OCI-LY7 (cell line): ENCODE measurements around the gene MYO16. TPM values are rescaled to one million over a fixed set of nuclear protein-coding genes. Genes with fewer than 3 reads are reported as not detected.

Experiments used
- BruUV-seq: library from RNA; stranded (reverse); fragments of 400-500 nt; replicated peaks from 2 replicates; lab custom pipeline; 2021; lab: Mats Ljungman, UMichigan
- CTCF ChIA-PET: fragments of 300-600 bp; sonication (Branson Sonifier 250); formaldehyde crosslinking; loops from one replicate; lab custom pipeline; 2022; ENCODE audit warnings: antibody characterized with exemption; ENCODE audit not compliant: unreplicated experiment; lab: Charles Lee
- POLR2A ChIA-PET: fragments of 300-600 bp; sonication (Branson Sonifier 250); formaldehyde crosslinking; loops from one replicate; lab custom pipeline; 2022; ENCODE audit warnings: antibody characterized with exemption; lab: Charles Lee
- DNase-seq: peaks from one replicate; pipeline ENCODE4 v3.0.0-alpha.2; 2015; ENCODE audit warnings: low spot score
- H2AFZ ChIP-seq: fragments of 200-600 bp; sonication (generic), shearing (Covaris generic); 2 replicates; pipeline ENCODE4 v1.6.1; 2014; ENCODE audit warnings: mild to moderate bottlenecking, antibody characterized with exemption, low read length, moderate library complexity
- H3K27ac ChIP-seq: fragments of 200-600 bp; sonication (generic); 2 replicates; pipeline ENCODE4 v1.5.1; 2014; ENCODE audit warnings: mixed run types, low read depth, mild to moderate bottlenecking, moderate library complexity, low read length, inconsistent platforms; ENCODE audit not compliant: poor library complexity, severe bottlenecking
- H3K36me3 ChIP-seq: fragments of 200-600 bp; sonication (generic); 2 replicates; pipeline ENCODE4 v1.6.1; 2014; ENCODE audit warnings: mild to moderate bottlenecking, antibody characterized with exemption, low read length, moderate library complexity, mixed read lengths; ENCODE audit not compliant: insufficient read depth
- H3K4me1 ChIP-seq: fragments of 200-600 bp; sonication (generic); 2 replicates; pipeline ENCODE4 v1.5.1; 2014; ENCODE audit warnings: mild to moderate bottlenecking, low read length; ENCODE audit not compliant: insufficient read depth, poor library complexity, severe bottlenecking
- H3K4me2 ChIP-seq: fragments of 200-600 bp; sonication (generic); 2 replicates; pipeline ENCODE4 v1.6.1; 2014; ENCODE audit warnings: mild to moderate bottlenecking, low read length
- H3K4me3 ChIP-seq: fragments of 200-600 bp; sonication (generic); 2 replicates; pipeline ENCODE4 v1.5.1; 2014; ENCODE audit warnings: mild to moderate bottlenecking, low read depth, low read length; ENCODE audit not compliant: poor library complexity, severe bottlenecking
- H3K79me2 ChIP-seq: fragments of 200-600 bp; sonication (generic); 2 replicates; pipeline ENCODE4 v1.6.1; 2016; ENCODE audit warnings: low read depth, mild to moderate bottlenecking, low read length, moderate library complexity, mixed read lengths; ENCODE audit not compliant: insufficient read depth
- H3K9me2 ChIP-seq: fragments of 200-600 bp; sonication (generic); 2 replicates; pipeline ENCODE4 v1.6.1; 2016; ENCODE audit warnings: mild to moderate bottlenecking, low read length, mixed read lengths; ENCODE audit not compliant: insufficient read depth
- H3K9me3 ChIP-seq: fragments of 200-600 bp; sonication (generic); 2 replicates; pipeline ENCODE4 v1.6.1; 2014; ENCODE audit warnings: mild to moderate bottlenecking, mixed run types, low read length, mixed read lengths
- H4K20me1 ChIP-seq: fragments of 200-600 bp; sonication (generic); 2 replicates; pipeline ENCODE4 v1.6.1; 2014; ENCODE audit warnings: mild to moderate bottlenecking, antibody characterized with exemption, low read length, moderate library complexity, mixed read lengths; ENCODE audit not compliant: insufficient read depth
- CTCF ChIP-seq: fragments of 200-600 bp; sonication (generic); conservative IDR thresholded peaks from 2 replicates; pipeline ENCODE4 v1.5.1; 2014; ENCODE audit warnings: mild to moderate bottlenecking, antibody characterized with exemption, low read length, moderate library complexity, mixed read lengths
- EZH2phosphoT487 ChIP-seq: fragments of 200-600 bp; sonication (generic); IDR thresholded peaks from 2 replicates; pipeline ENCODE4 v1.6.1; 2018; ENCODE audit warnings: low read depth, borderline replicate concordance, mild to moderate bottlenecking, mixed run types, antibody characterized with exemption, low read length, moderate library complexity, mixed read lengths
- intact Hi-C: fragments of 100-400 bp; cut with micrococcal nuclease; formaldehyde crosslinking; loops from one replicate; pipeline ENCODE4 v1.10.0; 2022; ENCODE audit not compliant: unreplicated experiment
- total RNA-seq, 2 experiments: library from RNA; depleted of rRNA in 1 of 2; stranded (reverse); fragments of >200 nt in 1 of 2; shearing (Covaris generic) in 1 of 2; gene quantifications; 2 replicates each; pipeline ENCODE4 v1.2.3, GENCODE V29; 2014 to 2022

Gene MYO16
- total RNA-seq, 2 experiments from 2014 or later, result 0.06 TPM; not detected in 1

GRCh38 chr13:108924541-108924940, 295.1 kb downstream of the MYO16 start:
- BruUV-seq, result no TSS peak
- Histone ChIP-seq H3K4me3 (no peak overlapping the region), H3K9me3 (no peaks in the 10 kb centered on the region), H3K79me2 (no peaks in the 10 kb centered on the region), H3K4me2 (no peak overlapping the region), H3K27ac (no peak overlapping the region), H2AFZ (no peak overlapping the region), H3K9me2 (no peaks in the 10 kb centered on the region), H4K20me1 (no peaks in the 10 kb centered on the region), H3K4me1 (no peaks in the 10 kb centered on the region), H3K36me3 (no peaks in the 10 kb centered on the region)
- ChIA-PET POLR2A (no interaction called here), CTCF (no interaction called here)
- intact Hi-C loops, result no loop called here
- DNase-seq, result no peak
- TF ChIP-seq EZH2phosphoT487, result no peak
- no peak for TF ChIP-seq CTCF

- Histone ChIP-seq H3K9me2 (no peaks in the 10 kb centered on the region), H2AFZ (no peak overlapping the region), H3K27ac (no peak overlapping the region), H4K20me1 (no peaks in the 10 kb centered on the region), H3K4me2 (no peak overlapping the region), H3K4me1 (no peaks in the 10 kb centered on the region), H3K4me3 (no peak overlapping the region), H3K36me3 (no peaks in the 10 kb centered on the region), H3K9me3 (no peaks in the 10 kb centered on the region), H3K79me2 (no peaks in the 10 kb centered on the region)
- TF ChIP-seq CTCF, result no peak
- no peak for TF ChIP-seq EZH2phosphoT487
- ChIA-PET POLR2A (no interaction called here), CTCF (no interaction called here)
- no TSS peak for BruUV-seq
- intact Hi-C loops, result no loop called here
- DNase-seq, result no peak
Measured at GRCh38 chr13:108925070-108925469, 295.7 kb downstream of the MYO16 start.

DNA sequence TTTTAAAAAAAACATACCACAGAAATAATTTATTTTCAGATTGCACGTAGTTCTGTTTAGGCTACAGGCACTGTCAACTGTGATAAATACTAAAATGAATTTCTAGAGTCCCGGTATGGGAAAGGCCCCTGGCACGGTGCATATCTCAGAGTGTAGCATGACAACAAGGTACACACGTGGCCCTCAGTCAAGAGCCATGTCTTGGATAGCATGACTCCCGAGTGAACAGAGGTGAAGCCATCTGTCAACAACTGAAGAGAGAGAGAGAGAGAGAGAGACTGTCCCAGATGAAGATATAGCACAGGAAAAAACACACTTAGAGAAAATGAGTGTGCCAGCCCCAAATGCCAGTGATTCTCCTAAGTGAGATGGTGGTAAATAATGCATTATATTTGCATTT, 297.5 kb downstream of the MYO16 start:
- H3K79me2 ChIP-seq, result no peaks in the 10 kb centered on the region
- H3K4me2 ChIP-seq, result no peak overlapping the region
- no peak for TF ChIP-seq CTCF
- TF ChIP-seq EZH2phosphoT487, result no peak
- H4K20me1 ChIP-seq, result no peaks in the 10 kb centered on the region
- POLR2A ChIA-PET, result no interaction called here
- no peaks in the 10 kb centered on the region for H3K4me1 ChIP-seq
- no peaks in the 10 kb centered on the region for H3K36me3 ChIP-seq
- H2AFZ ChIP-seq, result no peak overlapping the region
- no peak for DNase-seq
- intact Hi-C loops, result no loop called here
- H3K9me3 ChIP-seq, result no peaks in the 10 kb centered on the region
- CTCF ChIA-PET, result no interaction called here
- BruUV-seq, result no TSS peak
- no peaks in the 10 kb centered on the region for H3K9me2 ChIP-seq
- H3K4me3 ChIP-seq, result no peak overlapping the region
- no peak overlapping the region for H3K27ac ChIP-seq
